ENCODE measurements around the gene HIPK3. TPM values are rescaled to one million over a fixed set of nuclear protein-coding genes. Genes with fewer than 3 reads are reported as not detected.

Gene HIPK3
- total and polyA plus RNA-seq, 2 donors (not counting 3 experiments of a cell fraction or from before 2014, with no cell fraction given), result 13.3 to 36.1 TPM

- H3K9ac ChIP-seq (replicated peaks; ENCODE audit: extremely low read depth, insufficient read depth, low read length), result no peak overlapping the region
- H2AFZ ChIP-seq (ENCODE audit: low read depth, low read length), result no peak overlapping the region
- no peaks in the 10 kb centered on the region for H3K27me3 ChIP-seq (ENCODE audit: control insufficient read depth in 2 of 2, insufficient read depth in 2 of 2, low read length in 2 of 2)
- H3K4me3 ChIP-seq (replicated peaks in 1 of 3; ENCODE audit: insufficient read depth in 1 of 3, low read depth in 1 of 3, low read length in 3 of 3), result no peak overlapping the region
- H4K20me1 ChIP-seq (replicated peaks; ENCODE audit: control insufficient read depth, extremely low read depth, insufficient read depth, low read length), result peaks cover 15% of the 10 kb centered on the region
- ChIA-PET POLR2A (no interaction called here), CTCF (interaction anchor here (0.9 to 1.8 kb wide), 2 partner anchors 155 kb away, joined by 3 to 6 read pairs; no protein-coding TSS in a partner anchor)
- H3K36me3 ChIP-seq (ENCODE audit: control insufficient read depth in 2 of 2, extremely low read depth in 1 of 2, insufficient read depth in 2 of 2, low read length in 2 of 2), result no peaks in the 10 kb centered on the region
- FAIRE-seq, result no peak
- no peak overlapping the region for H3K27ac ChIP-seq (ENCODE audit: insufficient read depth, low read depth, low read length)
- TF ChIP-seq, protein P1, sequence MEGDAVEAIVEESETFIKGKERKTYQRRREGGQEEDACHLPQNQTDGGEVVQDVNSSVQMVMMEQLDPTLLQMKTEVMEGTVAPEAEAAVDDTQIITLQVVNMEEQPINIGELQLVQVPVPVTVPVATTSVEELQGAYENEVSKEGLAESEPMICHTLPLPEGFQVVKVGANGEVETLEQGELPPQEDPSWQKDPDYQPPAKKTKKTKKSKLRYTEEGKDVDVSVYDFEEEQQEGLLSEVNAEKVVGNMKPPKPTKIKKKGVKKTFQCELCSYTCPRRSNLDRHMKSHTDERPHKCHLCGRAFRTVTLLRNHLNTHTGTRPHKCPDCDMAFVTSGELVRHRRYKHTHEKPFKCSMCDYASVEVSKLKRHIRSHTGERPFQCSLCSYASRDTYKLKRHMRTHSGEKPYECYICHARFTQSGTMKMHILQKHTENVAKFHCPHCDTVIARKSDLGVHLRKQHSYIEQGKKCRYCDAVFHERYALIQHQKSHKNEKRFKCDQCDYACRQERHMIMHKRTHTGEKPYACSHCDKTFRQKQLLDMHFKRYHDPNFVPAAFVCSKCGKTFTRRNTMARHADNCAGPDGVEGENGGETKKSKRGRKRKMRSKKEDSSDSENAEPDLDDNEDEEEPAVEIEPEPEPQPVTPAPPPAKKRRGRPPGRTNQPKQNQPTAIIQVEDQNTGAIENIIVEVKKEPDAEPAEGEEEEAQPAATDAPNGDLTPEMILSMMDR (IDR thresholded peaks at IDR 0.05; ENCODE audit: extremely low read depth in 1 of 2, insufficient read depth in 1 of 2, low read depth in 1 of 2, low read length in 2 of 2), result no peak
- no peak for TF ChIP-seq MYC (IDR thresholded peaks at IDR 0.05; ENCODE audit: low read depth, low read length)
- no peak for TF ChIP-seq GATA2 (IDR thresholded peaks at IDR 0.05; ENCODE audit: insufficient read depth, insufficient read length, low read depth, low read length)
- TF ChIP-seq MAX (IDR thresholded peaks at IDR 0.05; ENCODE audit: insufficient read depth, insufficient read length), result no peak
- no peak for TF ChIP-seq POLR2AphosphoS5 (IDR thresholded peaks at IDR 0.05; ENCODE audit: insufficient read depth, low read depth, low read length)
- H3K9me1 ChIP-seq (replicated peaks; ENCODE audit: control insufficient read depth, extremely low read depth, insufficient read depth, low read length), result no peaks in the 10 kb centered on the region
- dilution Hi-C loops (cut with MboI; ENCODE audit: extremely low pct_ligation_motif_present, low sequenced_read_pairs), result no loop called here
- DNase-seq (ENCODE audit: low read depth, low spot score), result no peak
- intact Hi-C loops (cut with micrococcal nuclease), result no loop called here
- H3K79me2 ChIP-seq (ENCODE audit: control insufficient read depth, insufficient read depth, low read length), result peaks cover 75% of the 10 kb centered on the region
- no peak overlapping the region for H3K4me2 ChIP-seq (ENCODE audit: insufficient read depth, low read length)
- H3K9me3 ChIP-seq (replicated peaks; ENCODE audit: control insufficient read depth, insufficient read depth, low read length), result no peaks in the 10 kb centered on the region
- peaks cover 4% of the 10 kb centered on the region for H3K4me1 ChIP-seq (ENCODE audit: control insufficient read depth, extremely low read depth, insufficient read depth, low read length)
- no TSS peak for BruUV-seq (replicated peaks)
Observed at GRCh38 chr11:33320814-33321330, 63.7 kb downstream of the HIPK3 start.
